GM10266 (cell line): ENCODE measurements around the gene CIROP.

Experiments
- DNase-seq: peaks from one replicate; pipeline ENCODE4 v3.0.0; 2012; ENCODE audit errors: extremely low spot score
- TF ChIP-seq, protein P1 (sequence below): IDR thresholded peaks from 2 replicates; pipeline ENCODE4 v1.5.1; 2012; ENCODE audit warnings: mild to moderate bottlenecking, low read depth; ENCODE audit not compliant: control insufficient read depth, insufficient read depth; ENCODE audit errors: missing control alignments

The CIROP gene

DNA sequence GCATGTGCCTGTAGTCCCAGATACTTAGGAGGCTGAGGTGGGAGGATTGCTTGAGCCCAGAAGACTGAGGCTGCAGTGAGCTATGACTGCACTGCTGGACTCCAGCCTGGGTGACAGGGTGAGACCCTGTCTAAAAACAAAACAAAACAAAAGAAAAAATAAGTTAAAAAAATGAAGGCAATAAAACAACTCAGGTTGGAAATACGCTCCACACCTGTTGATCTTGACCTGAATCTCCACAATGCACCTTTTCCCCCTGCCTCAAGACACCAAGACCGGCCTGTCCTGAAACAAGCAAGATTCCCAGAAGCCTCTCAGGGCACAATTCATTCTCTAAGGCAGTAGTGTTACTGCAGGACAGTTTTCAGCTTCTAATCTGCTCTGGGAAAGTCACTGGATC, 35.1 kb upstream of the CIROP start:
- DNase-seq, result no peak
- TF ChIP-seq, protein P1, sequence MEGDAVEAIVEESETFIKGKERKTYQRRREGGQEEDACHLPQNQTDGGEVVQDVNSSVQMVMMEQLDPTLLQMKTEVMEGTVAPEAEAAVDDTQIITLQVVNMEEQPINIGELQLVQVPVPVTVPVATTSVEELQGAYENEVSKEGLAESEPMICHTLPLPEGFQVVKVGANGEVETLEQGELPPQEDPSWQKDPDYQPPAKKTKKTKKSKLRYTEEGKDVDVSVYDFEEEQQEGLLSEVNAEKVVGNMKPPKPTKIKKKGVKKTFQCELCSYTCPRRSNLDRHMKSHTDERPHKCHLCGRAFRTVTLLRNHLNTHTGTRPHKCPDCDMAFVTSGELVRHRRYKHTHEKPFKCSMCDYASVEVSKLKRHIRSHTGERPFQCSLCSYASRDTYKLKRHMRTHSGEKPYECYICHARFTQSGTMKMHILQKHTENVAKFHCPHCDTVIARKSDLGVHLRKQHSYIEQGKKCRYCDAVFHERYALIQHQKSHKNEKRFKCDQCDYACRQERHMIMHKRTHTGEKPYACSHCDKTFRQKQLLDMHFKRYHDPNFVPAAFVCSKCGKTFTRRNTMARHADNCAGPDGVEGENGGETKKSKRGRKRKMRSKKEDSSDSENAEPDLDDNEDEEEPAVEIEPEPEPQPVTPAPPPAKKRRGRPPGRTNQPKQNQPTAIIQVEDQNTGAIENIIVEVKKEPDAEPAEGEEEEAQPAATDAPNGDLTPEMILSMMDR, result no peak

DNA sequence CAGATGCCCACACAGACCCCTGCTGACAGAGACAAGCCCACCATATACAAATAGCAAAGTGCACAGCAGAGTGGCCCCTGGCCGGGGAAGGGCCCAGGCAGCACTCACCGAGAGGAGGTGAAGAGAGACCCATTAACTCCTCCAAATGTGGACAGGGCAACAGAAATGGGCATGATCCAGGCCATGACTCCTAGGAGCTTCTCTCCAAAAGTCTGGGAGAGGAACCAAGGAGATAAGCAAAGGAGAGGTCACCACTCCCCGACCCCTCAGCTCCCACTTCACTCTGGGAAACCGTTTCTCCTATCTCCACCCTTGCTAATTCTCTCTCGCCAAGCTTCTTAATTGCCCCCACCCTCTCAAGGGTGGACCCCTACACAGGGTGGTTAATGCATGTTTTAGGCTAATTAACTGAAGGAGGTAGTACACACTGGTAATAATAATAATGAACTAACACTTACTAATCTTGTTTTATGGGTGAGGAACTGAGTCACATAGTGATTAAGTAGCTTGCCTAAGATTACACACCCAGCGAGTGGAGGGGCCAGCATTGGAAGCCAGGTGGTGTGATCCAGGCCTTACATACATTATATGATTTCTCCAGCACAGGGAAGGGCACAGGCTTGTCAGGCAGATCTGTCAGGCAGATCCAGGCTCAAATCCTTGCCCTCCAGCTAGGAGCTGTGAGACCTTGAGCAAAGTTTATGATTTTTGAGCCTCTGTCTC, 33.2 kb upstream of the CIROP start:
- TF ChIP-seq, protein P1, result no peak
- DNase-seq, result no peak

DNA sequence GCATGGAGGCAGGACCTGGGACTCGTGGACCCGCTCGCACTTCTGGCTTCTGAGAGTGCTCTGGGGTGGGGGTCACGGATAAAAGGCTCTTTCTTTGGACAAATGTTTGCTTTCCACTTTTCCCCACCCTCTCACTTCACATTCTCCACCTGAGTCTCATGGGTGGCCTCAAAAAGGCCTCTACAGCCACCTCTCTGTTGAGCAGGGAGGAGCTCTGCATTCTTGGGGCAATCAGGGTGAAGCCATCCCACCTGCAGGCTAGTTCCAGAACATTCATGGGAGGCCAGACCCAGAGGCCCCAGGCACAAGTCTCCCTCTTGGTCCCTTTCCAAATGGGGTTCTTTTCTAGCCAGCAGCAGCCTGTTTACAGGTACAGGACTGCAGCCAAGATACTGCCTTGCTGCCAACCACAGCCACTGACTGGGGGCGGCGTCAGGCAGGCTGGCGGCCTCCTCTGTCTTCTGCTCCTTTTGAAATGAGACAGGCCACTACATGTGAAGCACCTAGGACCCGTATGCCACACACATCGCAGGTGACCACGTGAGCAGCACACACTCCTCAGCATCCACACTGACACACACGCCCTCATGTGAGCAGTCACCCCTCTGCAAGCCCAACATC, 32.5 kb upstream of the CIROP start:
- no peak for DNase-seq
- TF ChIP-seq, protein P1, result no peak

DNA sequence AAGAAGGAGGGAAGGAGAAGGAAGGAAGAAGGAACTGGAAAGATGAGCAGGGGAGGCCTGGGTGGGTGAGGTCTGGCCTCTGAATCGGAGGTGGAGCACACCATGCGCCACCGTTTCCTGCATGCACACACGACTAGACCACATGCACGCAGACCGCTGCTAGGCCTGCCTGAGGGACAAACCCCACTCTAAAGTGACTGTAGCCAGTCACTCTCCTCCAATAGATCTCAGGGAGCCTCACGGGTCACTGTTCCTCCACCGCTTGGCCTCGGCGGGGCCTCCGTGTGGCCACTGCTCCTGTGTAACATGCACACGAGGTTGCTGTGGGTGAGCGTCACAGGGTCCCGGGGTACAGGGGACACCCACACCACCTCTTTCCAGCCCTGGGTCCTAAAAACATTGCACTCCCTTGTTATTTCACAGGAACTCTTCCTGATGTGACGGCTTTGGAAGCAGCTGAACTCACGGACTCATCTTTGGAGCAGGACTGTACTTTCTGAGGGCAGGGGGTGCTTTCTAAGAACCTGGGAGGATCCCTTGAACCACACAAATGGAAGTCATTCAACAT, 31.9 kb upstream of the CIROP start:
- TF ChIP-seq, protein P1, result no peak
- DNase-seq, result no peak

DNA sequence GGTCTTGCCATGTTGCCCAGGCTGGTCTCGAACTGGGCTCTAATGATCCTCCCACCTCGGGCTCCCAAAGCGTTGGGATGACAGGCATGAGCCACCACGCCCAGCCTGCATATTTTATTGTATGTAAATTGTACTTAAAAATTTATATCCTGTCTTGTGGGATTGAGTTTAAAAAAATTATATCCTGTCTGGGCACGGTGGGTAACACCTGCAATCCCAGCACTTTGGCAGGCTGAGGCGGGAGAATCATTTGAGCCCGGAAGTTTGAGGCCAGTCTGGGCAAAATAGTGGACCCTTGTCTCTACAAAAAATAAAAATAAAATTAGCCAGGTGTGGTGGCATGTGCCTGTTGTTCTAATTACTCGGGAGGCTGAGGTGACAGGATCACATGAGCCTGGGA, 28.2 kb upstream of the CIROP start:
- DNase-seq, result no peak
- TF ChIP-seq, protein P1, result no peak

DNA sequence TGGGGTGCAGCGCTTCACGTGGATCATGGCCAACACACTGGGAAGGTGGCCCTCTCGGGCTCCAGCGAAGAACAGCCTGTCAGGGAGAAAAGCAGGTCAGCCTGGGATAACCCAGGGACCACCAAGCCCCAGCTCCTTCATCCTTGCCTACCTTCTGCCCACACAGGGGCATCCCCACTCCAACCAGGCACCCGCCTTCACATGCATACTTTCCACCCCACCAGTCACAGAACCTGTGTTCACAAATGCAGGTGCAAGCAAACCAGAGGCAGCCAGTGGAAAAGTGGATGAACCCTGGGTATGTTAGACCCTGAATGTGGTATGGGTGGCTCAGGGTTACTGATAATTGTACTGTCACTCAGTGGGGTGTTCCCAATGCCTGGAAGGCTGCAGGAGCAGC, 26.7 kb upstream of the CIROP start:
- TF ChIP-seq, protein P1, result no peak
- DNase-seq, result no peak

DNA sequence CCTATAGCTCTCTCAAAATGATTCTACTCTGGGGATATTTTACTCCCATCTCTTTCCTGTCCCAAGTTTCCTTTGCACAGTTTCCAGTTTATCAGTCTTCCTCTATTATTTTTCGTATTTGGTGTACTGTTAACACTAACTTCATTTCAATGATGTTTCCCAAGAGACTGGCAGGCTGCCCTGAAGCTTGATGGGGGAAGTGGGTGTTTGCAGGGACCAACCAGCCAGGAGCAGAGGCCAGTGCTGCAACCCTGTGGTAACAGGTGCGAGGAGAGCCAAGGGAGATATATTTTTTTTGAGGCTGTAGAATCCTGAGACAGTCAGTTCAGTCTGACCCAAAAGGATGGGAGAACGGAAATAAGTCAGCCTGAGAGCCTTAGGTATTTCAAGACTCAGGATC, 26.1 kb upstream of the CIROP start:
- TF ChIP-seq, protein P1, result no peak
- no peak for DNase-seq
